ENCODE data around the gene RANBP17. TPM values are rescaled to one million over a fixed set of nuclear protein-coding genes. Genes with fewer than 3 reads are reported as not detected.
"Not testable (repeated sequence)": the region's sequence is repeated elsewhere in the genome, so short reads cannot be mapped to it uniquely, and the experiment has no call there.

The RANBP17 gene
- total and polyA plus RNA-seq, 12 donors, result 5.5 to 119 (median 22.2) TPM

- no peak overlapping the region for H3K27ac ChIP-seq
- no peaks in the 10 kb centered on the region for H3K27me3 ChIP-seq
- no peaks in the 10 kb centered on the region for H3K36me3 ChIP-seq (replicated peaks in 1 of 2)
- TF ChIP-seq CTCF (IDR thresholded peaks at IDR 0.05), result peak in 5 of 6 experiments; percentile 21 to 44 (median 36)
- TF ChIP-seq POLR2A (IDR thresholded peaks at IDR 0.05), result no peak
- no peak for DNase-seq
- no peak overlapping the region for H3K4me3 ChIP-seq
- intact Hi-C loops (cut with DNase I), result loop anchor here in 1 of 2 donors (10.0 kb wide), 1 partner anchor 112 kb away; no protein-coding TSS in a partner anchor
- no peaks in the 10 kb centered on the region for H3K4me1 ChIP-seq (replicated peaks in 1 of 2)
- H3K9me3 ChIP-seq (replicated peaks in 1 of 3), result no peaks in the 10 kb centered on the region
Observed at GRCh38 chr5:170917113-170917512, 55.3 kb downstream of the RANBP17 start.

- intact Hi-C loops (cut with DNase I), result no loop called here
- Histone ChIP-seq H3K4me3 (no peak overlapping the region), H3K4me1 (replicated peaks in 1 of 2) (no peaks in the 10 kb centered on the region), H3K27ac (no peak overlapping the region), H3K9me3 (replicated peaks in 1 of 3) (no peaks in the 10 kb centered on the region), H3K27me3 (no peaks in the 10 kb centered on the region), H3K36me3 (replicated peaks in 1 of 2) (no peaks in the 10 kb centered on the region)
- no peak for DNase-seq
- no peak for TF ChIP-seq CTCF (IDR thresholded peaks at IDR 0.05)
- TF ChIP-seq POLR2A (IDR thresholded peaks at IDR 0.05), result no peak
- 93 to 99% (median 97%) methylated on average over 3 of the region's 3 CpGs for WGBS, 4 donors
Observed at GRCh38 chr5:170920196-170920595, 58.4 kb downstream of the RANBP17 start.

GRCh38 chr5:170922331-170922730, 60.5 kb downstream of the RANBP17 start:
- intact Hi-C loops (cut with DNase I); H3K9me3 ChIP-seq (replicated peaks in 1 of 3); H3K4me1 ChIP-seq (replicated peaks in 1 of 2); H3K27me3 ChIP-seq; H3K4me3 ChIP-seq; H3K36me3 ChIP-seq (replicated peaks in 1 of 2); H3K27ac ChIP-seq; DNase-seq: not testable (repeated sequence)
- WGBS, 4 donors, result 76 to 79% (median 76%) methylated on average over 7 to 10 of the region's 10 CpGs

- intact Hi-C loops (cut with DNase I), result no loop called here
Observed at GRCh38 chr5:170923910-170924620, 62.2 kb downstream of the RANBP17 start.

GRCh38 chr5:170935534-170936218, 73.9 kb downstream of the RANBP17 start:
- H3K36me3 ChIP-seq (replicated peaks in 1 of 2); DNase-seq; H3K9me3 ChIP-seq (replicated peaks in 1 of 3); H3K27me3 ChIP-seq; H3K27ac ChIP-seq; intact Hi-C loops (cut with DNase I); H3K4me3 ChIP-seq; H3K4me1 ChIP-seq (replicated peaks in 1 of 2): not testable (repeated sequence)
- WGBS, 4 donors, result 92 to 95% (median 94%) methylated on average over 12 to 18 of the region's 18 CpGs

More at GRCh38 chr5:170923910-170924620, 62.2 kb downstream of the RANBP17 start:
- 90 to 92% (median 92%) methylated on average over 7 of the region's 7 CpGs for WGBS, 4 donors
- no peak overlapping the region for H3K27ac ChIP-seq
- no peaks in the 10 kb centered on the region for H3K36me3 ChIP-seq (replicated peaks in 1 of 2)
- no peaks in the 10 kb centered on the region for H3K9me3 ChIP-seq (replicated peaks in 1 of 3)
- H3K4me1 ChIP-seq (replicated peaks in 1 of 2), result no peaks in the 10 kb centered on the region
- H3K27me3 ChIP-seq, result no peaks in the 10 kb centered on the region
- DNase-seq, result no peak
- H3K4me3 ChIP-seq, result no peak overlapping the region
- TF ChIP-seq CTCF (IDR thresholded peaks at IDR 0.05) (no peak), POLR2A (IDR thresholded peaks at IDR 0.05) (no peak)
